SU-DHL-6 (cell line): Measurements from ENCODE around the gene HLA-DQB1.
A peak's percentile ranks its signal among the peaks of the same experiment; 100 is the strongest.

Experiments used
- CTCF ChIP-seq: fragments of 200-600 bp; sonication (generic); IDR thresholded peaks from one replicate; pipeline ENCODE4 v1.5.1; 2017; ENCODE audit warnings: antibody characterized with exemption, mild to moderate bottlenecking, low read length, moderate library complexity; ENCODE audit not compliant: insufficient read depth, poor library complexity, severe bottlenecking
- EZH2phosphoT487 ChIP-seq: fragments of 200-600 bp; sonication (generic), shearing (Covaris generic); conservative IDR thresholded peaks from 2 replicates; pipeline ENCODE4 v1.6.1; 2018; ENCODE audit warnings: mild to moderate bottlenecking, antibody characterized with exemption, low read length, moderate library complexity, mixed read lengths

GRCh38 chr6:32692019-32692418, 25.6 kb upstream of the HLA-DQB1 start:
- TF ChIP-seq CTCF = peak; percentile 95
- TF ChIP-seq EZH2phosphoT487 = no peak
